GM21737 (cell line): ENCODE data around the gene PKNOX2.

ENCODE experiments used
- ATAC-seq: cut with Tn5 transposase; IDR thresholded peaks from one replicate; pipeline ENCODE4 v1.9.1; 2021; ENCODE audit warnings: mild to moderate bottlenecking, moderate library complexity; ENCODE audit not compliant: unreplicated experiment

PKNOX2 gene

DNA sequence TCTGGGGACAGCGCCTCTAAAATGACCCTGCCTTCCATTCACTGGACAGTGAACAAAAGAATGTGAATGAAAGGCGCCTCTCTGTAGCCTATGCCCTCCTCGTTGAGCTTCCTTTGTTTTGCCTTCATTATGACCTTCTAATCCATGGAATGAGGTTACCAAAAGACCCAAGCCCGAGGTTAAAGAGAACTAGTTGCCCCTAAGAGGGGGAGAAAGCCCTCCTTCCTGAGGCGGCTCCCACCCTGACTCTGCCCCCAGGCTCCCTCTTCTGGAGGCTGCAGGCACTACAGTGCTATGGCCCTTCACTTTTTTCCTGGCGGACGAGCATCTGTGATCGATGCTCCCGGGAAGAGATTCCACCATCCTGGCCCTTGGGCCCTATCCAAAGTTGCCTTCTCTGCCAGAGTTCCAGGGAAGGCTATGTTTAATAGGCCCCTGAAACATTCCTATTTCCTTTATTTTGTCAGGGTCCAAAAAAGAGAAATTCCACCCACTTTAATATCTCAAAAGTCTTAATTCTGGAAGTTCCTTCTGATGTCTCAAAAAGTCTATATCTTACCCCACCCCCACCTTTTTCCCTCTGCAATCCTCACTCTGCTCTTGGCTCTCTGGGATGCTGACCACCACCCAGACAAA lies 184.2 kb downstream of the PKNOX2 start:
- no peak for ATAC-seq

GRCh38 chr11:125350206-125351032 lies 185.9 kb downstream of the PKNOX2 start:
- ATAC-seq, result no peak

DNA sequence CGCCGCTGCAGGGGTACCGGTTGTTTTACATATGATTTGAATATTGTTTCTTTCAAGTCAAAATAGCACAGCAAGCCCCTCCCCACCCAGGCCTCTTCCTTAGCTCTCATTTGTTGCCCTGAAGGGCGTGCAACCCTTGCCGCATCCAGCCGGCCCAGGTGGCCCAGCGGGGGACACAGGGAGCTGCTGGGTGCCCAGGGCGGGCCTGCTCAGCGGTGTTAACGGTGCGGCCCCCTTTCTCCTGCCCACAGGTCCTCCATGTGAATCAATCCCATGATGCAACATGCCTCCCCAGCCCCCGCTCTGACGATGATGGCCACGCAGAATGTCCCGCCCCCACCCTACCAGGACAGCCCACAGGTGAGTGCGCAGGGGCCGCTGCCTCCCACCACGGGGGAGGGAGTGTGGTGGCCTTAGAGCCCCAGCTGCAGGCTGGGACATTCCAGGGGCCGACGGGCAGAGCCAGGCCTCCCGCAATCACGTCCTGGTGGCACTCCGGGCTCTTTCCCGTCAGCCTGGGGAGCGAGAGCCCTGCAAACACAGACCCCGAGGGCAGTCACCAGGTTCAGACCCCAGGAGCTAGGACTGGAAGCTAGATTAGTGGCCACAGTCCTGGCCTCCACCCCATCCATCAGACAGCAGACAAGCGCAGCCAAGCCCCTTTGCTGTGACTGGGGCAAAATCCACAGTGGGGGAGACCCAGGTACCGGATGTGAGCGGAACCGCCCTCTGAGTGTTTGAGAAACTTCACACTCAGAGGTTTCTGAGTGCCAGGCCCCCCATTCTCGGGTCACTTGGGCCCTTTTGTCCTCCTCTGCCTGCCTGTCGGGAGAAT lies 186.7 kb downstream of the PKNOX2 start:
- ATAC-seq, result no peak

DNA sequence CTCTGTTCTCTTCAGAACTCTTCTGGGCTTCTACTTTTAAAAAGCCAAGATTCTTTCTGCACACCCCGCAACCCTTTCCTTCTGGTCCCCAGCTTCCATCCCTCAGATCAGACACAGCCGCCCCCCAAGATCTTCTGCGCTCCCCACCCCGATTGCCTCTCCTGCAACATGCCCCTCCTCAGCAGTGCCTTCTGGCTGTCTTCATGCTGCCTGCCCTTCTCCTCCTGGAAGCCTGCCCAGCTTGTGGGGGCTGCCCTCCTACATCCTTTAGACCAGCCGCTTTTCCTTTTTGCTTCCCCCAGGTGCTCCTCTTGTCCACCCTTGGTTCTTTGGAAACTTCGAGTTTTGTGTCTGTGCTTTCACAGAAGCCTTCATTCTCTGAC lies 187.3 kb downstream of the PKNOX2 start:
- ATAC-seq, result no peak

- no peak for ATAC-seq
Observed at GRCh38 chr11:125356797-125357196, 192.2 kb downstream of the PKNOX2 start.

GRCh38 chr11:125357551-125357950 lies 193.0 kb downstream of the PKNOX2 start:
- no peak for ATAC-seq

- no peak for ATAC-seq
Observed at GRCh38 chr11:125358254-125358840, 193.8 kb downstream of the PKNOX2 start.

DNA sequence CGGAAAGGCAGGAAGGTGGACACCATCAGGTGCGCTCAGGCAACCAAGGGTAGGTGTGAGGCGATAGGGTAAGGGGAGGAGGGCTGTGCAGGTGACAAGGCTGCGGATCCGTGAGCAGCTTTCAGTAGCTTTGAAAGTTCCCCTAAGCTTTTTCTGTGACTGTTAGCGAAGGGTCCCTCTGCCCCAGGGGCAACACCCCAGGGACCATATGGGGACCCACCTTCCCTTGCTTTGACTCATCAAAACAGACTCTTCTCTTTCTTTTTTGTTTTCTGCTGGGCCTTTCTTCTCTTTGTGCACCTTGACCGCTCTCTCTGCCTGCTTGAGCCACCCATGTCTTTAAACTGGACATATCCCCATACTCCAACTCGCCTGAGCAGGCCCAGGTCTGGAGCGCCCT lies 194.6 kb downstream of the PKNOX2 start:
- no peak for ATAC-seq

DNA sequence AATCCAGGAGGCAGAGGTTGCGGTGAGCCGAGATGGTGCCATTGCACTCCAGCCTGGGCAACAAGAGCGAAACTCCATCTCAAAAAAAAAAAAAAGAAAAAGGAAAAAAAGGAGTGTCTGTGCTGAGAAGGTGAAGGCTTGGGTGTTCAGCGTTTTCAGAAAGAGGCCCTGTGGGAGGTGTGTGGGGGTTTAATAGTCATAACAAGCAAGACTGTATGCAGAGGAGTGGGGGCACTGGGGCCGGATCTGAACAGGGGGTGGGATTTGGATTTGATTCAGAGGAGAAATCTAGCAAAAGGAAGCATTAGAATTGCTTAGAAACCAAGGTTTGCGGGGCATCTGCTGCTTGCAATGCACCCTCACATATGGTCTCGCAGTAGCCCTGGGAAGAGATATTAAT lies 195.5 kb downstream of the PKNOX2 start:
- ATAC-seq, result no peak

- ATAC-seq, result no peak
Observed at GRCh38 chr11:125364121-125364826, 199.7 kb downstream of the PKNOX2 start.

- ATAC-seq, result no peak
Observed at GRCh38 chr11:125365196-125365931, 200.8 kb downstream of the PKNOX2 start.

DNA sequence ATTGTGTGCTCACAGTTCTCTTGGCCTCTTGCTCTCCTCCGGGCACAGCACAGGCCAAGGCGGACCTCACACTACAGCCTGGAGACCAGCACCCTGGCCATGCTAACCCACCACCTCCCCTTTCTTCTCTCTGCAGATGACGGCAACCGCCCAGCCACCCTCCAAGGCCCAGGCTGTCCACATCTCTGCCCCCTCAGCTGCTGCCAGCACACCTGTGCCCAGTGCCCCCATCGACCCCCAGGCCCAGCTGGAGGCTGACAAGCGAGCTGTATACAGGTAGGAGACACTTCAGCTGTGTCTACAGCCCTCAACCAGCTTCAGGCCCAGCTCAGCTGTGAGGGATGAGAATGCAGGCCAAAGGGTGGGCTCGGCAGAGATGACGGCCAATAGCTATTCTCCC lies 203.2 kb downstream of the PKNOX2 start:
- no peak for ATAC-seq

DNA sequence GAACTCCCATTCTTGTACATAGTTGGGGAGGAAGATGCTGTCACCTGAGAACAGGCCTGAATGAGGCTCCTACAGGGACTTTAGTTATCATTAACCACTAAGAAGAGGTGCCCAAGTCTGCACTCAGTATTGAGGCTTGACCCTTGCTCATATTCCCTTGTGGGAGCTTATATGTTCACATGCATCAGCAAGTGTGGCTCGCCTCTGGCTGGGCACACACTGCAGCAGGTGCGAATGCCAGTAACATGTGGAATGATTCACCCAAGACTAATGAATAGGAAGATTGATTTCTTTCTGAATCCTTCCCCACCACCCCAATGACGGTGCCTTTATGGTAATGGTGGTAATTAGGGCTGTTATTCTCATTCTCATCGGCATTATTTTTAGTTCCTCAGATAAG lies 204.2 kb downstream of the PKNOX2 start:
- no peak for ATAC-seq

DNA sequence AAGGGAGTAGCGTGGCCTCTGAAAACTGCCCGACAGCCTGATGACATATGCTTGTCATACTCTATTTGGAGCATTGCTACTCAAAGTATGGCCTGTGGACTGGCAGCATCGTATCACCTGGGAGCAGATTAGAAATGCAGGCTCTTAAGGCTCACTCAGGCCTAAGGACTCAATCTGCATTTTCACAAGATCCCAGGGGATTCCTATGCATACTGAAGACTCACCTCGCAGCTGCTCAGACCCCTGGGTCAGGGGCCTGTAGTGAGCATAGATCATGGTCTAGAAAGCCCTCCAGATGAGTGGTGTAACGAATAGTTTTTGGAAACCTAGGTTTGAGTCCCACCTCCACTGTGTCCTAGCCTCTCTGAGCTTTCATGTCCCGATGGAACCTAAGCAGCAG lies 205.3 kb downstream of the PKNOX2 start:
- ATAC-seq, result no peak

GRCh38 chr11:125370561-125371389 lies 206.2 kb downstream of the PKNOX2 start:
- ATAC-seq, result no peak

DNA sequence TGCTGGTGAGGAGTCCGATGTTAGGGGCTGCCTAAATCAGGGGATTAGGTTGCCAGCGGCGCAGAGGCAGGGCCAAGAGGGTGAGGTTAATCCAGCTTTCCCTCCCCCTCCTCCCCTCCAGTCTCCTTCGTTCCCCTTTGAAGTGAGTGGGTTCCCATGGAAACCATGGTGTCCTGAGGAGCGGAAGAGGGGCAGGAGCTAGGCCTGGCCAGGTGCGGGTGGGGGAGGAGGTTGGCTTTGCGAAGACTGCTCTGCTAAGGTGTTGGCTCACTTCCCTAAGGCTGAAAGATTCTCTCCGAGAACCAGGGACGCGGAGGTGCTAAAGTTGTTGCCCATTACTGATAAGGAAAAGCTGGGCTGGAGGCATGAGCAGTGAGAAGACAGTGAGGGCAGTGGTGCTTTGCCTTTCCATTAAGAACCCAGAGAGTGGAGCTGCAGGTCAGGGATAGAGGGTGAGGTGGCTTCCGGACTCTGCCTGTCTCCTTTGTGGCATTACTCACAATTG lies 206.9 kb downstream of the PKNOX2 start:
- ATAC-seq, result no peak

DNA sequence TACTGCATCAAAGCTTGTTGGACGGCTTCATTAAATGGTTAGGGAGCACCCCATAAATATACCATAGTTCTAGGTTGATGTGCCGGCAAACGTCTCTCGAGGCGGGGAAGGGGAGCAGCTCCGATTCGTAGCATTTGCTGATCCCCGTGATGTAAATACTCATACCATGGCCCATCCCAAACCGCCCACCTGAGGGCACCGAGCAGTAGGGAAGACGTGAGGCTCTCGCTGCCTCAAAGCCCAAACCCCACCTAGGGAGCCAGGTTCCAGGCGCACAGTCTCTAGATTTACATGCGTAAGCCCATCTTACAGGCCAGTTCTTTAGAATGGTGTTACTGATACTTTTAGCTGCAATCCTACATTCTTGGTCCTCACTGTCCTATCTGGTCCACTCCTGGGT lies 207.5 kb downstream of the PKNOX2 start:
- no peak for ATAC-seq

DNA sequence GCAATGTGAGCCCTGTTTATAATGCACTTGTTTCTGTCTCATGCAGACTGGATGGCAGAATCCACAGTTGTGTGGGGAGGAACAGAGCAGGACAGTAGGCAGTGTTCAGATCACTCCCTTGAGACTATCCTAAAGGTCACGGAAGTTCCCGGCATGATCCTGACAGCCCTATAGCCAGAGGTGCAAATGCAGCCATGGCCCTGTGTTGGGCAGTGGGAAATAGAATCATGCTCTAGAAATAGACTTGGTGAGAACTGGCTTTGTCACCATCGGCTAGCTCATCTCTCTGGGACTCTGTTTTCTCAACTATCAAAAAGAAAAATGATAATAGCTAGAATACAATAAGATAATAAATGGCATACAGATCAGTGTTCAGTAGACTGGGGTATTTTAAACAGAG lies 208.4 kb downstream of the PKNOX2 start:
- ATAC-seq, result no peak
